Smooth muscle cell (in vitro differentiated cells): ENCODE data around the gene LRP11. TPM values are rescaled to one million over a fixed set of nuclear protein-coding genes. Genes with fewer than 3 reads are reported as not detected.
A peak's percentile ranks its signal among the peaks of the same experiment; 100 is the strongest.

Experiments
- DNase-seq: peaks from one replicate; lab custom pipeline; 2025; ENCODE audit not compliant: unreplicated experiment; lab: John Stamatoyannopoulos, UW
- H2AFZ ChIP-seq: fragments of 200-600 bp; sonication (generic); 2 replicates; pipeline ENCODE4 v1.6.0; 2016; ENCODE audit warnings: antibody characterized with exemption, low read depth, mild to moderate bottlenecking
- H3F3A ChIP-seq: fragments of 200-600 bp; sonication (generic); 2 replicates; pipeline ENCODE4 v1.6.0; 2017; ENCODE audit warnings: antibody characterized with exemption, low read depth
- H3K27ac ChIP-seq: fragments of 200-600 bp; sonication (generic); 2 replicates; pipeline ENCODE4 v1.5.1; 2016; ENCODE audit warnings: low read depth, mild to moderate bottlenecking
- H3K27me3 ChIP-seq: fragments of 200-600 bp; sonication (generic); 2 replicates; pipeline ENCODE4 v1.6.1; 2016; ENCODE audit warnings: low read depth, mild to moderate bottlenecking
- H3K36me3 ChIP-seq: fragments of 200-600 bp; sonication (generic); 2 replicates; pipeline ENCODE4 v1.5.1; 2016; ENCODE audit warnings: low read depth
- H3K4me1 ChIP-seq: fragments of 200-600 bp; sonication (generic); 2 replicates; pipeline ENCODE4 v1.5.1; 2016; ENCODE audit warnings: low read depth
- H3K4me2 ChIP-seq: fragments of 200-600 bp; sonication (generic); 2 replicates; pipeline ENCODE4 v1.6.0; 2016; ENCODE audit warnings: mild to moderate bottlenecking
- H3K4me3 ChIP-seq: fragments of 200-600 bp; sonication (generic); 2 replicates; pipeline ENCODE4 v1.5.1; 2016; ENCODE audit warnings: mild to moderate bottlenecking
- H3K79me2 ChIP-seq: fragments of 200-600 bp; sonication (generic); 2 replicates; pipeline ENCODE4 v1.6.0; 2016; ENCODE audit warnings: low read depth, mild to moderate bottlenecking
- H3K9ac ChIP-seq: fragments of 200-600 bp; sonication (generic); 2 replicates; pipeline ENCODE4 v1.6.0; 2016; ENCODE audit warnings: low read depth
- H3K9me3 ChIP-seq: fragments of 200-600 bp; sonication (generic); replicated peaks from 2 replicates; pipeline ENCODE4 v1.5.1; 2016; ENCODE audit warnings: low read depth
- H4K20me1 ChIP-seq: fragments of 200-600 bp; sonication (generic); 2 replicates; pipeline ENCODE4 v1.6.0; 2016; ENCODE audit warnings: low read depth
- WGBS: methylation state at CpG from one replicate; pipeline ENCODE4 v1.1.7; 2016; ENCODE audit warnings: low lambda C conversion rate; 5-methylcytosine and 5-hydroxymethylcytosine counted together
- polyA plus RNA-seq: library from polyadenylated mRNA; unstranded; fragments of >200 nt; fragmentation: Nextera tagmentation; extraction: Ambion mirVana; gene quantifications from 2 replicates; pipeline ENCODE4 v1.2.1, GENCODE V29; 2016
- total RNA-seq: library from RNA; depleted of rRNA; stranded (reverse); fragments of >200 nt; gene quantifications from 2 replicates; pipeline ENCODE4 v1.2.3, GENCODE V29; 2014
- TF ChIP-seq, protein P1 (sequence below): fragments of 200-600 bp; sonication (generic); IDR thresholded peaks from 2 replicates; pipeline ENCODE4 v1.5.1; 2017; ENCODE audit warnings: borderline replicate concordance, mild to moderate bottlenecking, antibody characterized with exemption; ENCODE audit not compliant: insufficient read depth, poor library complexity, severe bottlenecking

Gene LRP11
- total and polyA plus RNA-seq, 2 experiments from 2014 or later: 69.5 to 75.3 TPM

DNA sequence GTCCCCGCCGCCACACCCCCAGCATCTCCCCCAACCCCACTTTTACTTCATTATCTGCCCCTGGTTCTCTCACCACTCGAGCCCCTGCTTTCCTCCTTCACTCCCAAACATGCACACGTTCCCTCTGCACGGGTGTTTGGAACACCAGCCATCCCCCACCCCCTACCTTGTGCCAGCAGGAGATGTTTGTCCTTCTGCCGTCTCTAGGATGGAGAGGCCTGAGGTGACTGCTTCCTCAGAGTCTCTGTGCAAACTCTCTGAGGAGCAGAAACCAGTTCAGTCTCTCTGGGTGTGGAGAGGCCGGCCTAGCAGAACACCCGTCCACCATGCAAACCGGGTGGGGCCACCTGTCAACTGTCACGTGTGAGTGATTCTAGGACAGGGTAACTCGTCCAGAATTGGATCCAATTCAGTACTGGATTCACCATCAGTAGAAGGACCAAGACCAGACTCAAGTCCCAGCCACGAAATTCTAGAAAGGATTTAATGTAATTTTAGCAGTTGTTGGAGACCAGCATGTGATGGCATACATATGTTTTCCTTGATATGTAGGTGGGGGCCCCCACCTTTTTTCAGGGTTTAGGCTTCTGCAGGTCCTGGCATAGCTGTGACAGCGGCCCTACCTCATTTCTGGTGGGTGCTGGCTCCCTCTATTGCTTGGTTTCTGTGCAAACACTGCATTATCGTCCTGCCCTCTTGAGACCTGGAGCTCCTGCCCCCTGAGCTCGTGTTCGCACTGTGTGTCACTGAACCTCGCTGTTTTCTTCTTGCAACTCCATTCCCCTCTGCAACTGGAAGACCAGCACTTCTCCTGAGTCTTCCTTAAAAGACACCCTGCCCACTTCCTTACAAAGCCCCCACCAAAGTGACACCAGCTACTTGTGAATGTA, 33.9 kb upstream of the LRP11 start, which contains the start of gene RAET1E:
TSS of gene RAET1E (minus strand) at position 259 of the 890 bp plus-strand sequence. CDS start 7,212 bp downstream, outside the sequence.
- peak within 1 kb of the TSS; percentile 54 for H3K4me2 ChIP-seq
- TF ChIP-seq, protein P1, sequence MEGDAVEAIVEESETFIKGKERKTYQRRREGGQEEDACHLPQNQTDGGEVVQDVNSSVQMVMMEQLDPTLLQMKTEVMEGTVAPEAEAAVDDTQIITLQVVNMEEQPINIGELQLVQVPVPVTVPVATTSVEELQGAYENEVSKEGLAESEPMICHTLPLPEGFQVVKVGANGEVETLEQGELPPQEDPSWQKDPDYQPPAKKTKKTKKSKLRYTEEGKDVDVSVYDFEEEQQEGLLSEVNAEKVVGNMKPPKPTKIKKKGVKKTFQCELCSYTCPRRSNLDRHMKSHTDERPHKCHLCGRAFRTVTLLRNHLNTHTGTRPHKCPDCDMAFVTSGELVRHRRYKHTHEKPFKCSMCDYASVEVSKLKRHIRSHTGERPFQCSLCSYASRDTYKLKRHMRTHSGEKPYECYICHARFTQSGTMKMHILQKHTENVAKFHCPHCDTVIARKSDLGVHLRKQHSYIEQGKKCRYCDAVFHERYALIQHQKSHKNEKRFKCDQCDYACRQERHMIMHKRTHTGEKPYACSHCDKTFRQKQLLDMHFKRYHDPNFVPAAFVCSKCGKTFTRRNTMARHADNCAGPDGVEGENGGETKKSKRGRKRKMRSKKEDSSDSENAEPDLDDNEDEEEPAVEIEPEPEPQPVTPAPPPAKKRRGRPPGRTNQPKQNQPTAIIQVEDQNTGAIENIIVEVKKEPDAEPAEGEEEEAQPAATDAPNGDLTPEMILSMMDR: no peak
- no peak within 1 kb of the TSS for H2AFZ ChIP-seq
- H3K4me1 ChIP-seq: no peaks in the 10 kb centered on the region
- H4K20me1 ChIP-seq: no peaks in the 10 kb centered on the region
- H3K27me3 ChIP-seq: peaks cover 11% of the 10 kb centered on the region
- no peaks in the 10 kb centered on the region for H3K9me3 ChIP-seq
- no peak within 1 kb of the TSS for H3K4me3 ChIP-seq
- H3F3A ChIP-seq: no peaks in the 10 kb centered on the region
- no peaks in the 10 kb centered on the region for H3K36me3 ChIP-seq
- no peaks in the 10 kb centered on the region for H3K79me2 ChIP-seq
- H3K9ac ChIP-seq: no peak within 1 kb of the TSS
- peak within 1 kb of the TSS; percentile 17 for H3K27ac ChIP-seq
- no peak for DNase-seq
- 76% methylated on average over 15 of the region's 17 CpGs for WGBS

DNA sequence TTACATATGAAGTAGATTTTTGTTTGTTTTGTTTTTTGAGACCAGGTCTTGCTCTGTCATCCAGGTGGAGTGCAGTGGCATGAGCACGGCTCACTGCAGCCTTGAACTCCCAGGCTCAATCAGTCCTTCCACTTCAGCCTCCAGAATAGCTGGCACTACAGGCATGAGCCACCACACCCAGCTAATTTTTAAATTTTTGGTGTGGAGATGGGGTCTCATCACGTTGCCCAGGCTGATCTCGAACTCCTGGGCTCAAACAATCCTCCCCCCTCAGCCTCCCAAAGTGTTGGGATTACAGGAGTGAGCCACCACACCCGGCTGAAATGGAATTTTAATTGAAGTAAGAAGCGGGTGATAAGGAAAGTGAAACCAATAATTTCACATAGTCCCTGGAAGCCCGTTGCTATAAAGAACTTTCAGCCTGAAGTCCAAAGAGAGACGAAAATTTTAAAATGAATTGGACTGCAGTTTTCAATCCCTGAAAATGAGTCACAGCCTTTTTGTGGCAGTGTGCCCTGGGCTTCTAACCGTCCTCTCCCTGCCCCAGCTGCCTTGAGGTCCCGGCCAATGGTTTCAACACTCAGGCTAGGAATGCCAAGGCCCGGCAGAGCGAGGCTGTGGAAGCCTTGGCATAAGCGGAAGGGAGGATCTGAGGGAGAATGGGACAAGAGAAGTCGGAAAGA, 33.0 kb upstream of the LRP11 start:
- H3K27ac ChIP-seq: peak overlapping the region; percentile 17
- peaks cover 6% of the 10 kb centered on the region for H3K27me3 ChIP-seq
- no peaks in the 10 kb centered on the region for H3K36me3 ChIP-seq
- H4K20me1 ChIP-seq: no peaks in the 10 kb centered on the region
- H2AFZ ChIP-seq: no peak overlapping the region
- H3K9me3 ChIP-seq: no peaks in the 10 kb centered on the region
- DNase-seq: no peak
- no peak overlapping the region for H3K4me3 ChIP-seq
- TF ChIP-seq, protein P1: no peak
- H3F3A ChIP-seq: no peaks in the 10 kb centered on the region
- no peaks in the 10 kb centered on the region for H3K79me2 ChIP-seq
- no peaks in the 10 kb centered on the region for H3K4me1 ChIP-seq
- H3K9ac ChIP-seq: no peak overlapping the region
- H3K4me2 ChIP-seq: peak overlapping the region; percentile 54
- WGBS: 64% methylated on average over 13 of the region's 13 CpGs

DNA sequence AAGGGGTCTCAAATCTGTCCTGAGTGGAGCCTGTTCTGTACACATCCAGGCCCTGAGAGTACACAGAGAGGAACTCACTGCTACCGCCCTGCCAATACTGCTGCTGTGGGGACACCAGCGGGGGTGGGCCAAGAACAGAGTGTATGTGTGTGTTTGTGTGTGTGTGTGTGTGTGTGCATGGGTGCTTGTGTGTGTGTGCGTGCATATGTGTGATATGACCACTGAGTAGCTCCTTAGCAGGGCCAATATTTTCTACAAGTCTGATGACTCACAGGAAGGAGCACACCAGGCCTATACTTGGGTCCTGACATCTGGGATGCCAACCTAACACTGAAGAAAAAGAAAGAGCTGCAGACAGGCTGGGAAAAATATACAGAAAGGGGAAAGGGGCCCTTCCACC, 32.3 kb upstream of the LRP11 start:
- no peak overlapping the region for H3K4me3 ChIP-seq

More for the DNA sequence above, 32.3 kb upstream of the LRP11 start:
- Histone ChIP-seq H3K9ac (no peak overlapping the region), H3K9me3 (no peaks in the 10 kb centered on the region), H3K79me2 (no peaks in the 10 kb centered on the region), H3F3A (no peaks in the 10 kb centered on the region), H3K27ac (peak overlapping the region; percentile 31), H4K20me1 (no peaks in the 10 kb centered on the region), H3K36me3 (no peaks in the 10 kb centered on the region), H2AFZ (no peak overlapping the region), H3K4me2 (peak overlapping the region; percentile 54), H3K4me1 (no peaks in the 10 kb centered on the region), H3K27me3 (peaks cover 6% of the 10 kb centered on the region)
- TF ChIP-seq, protein P1: no peak
- no peak for DNase-seq
- WGBS: 74% methylated on average over 3 of the region's 3 CpGs
